A549 treated with AZD9567 at 1 μM for 4 hours (cell line): Measurements from ENCODE around the gene RBMY1E. TPM values are rescaled to one million over a fixed set of nuclear protein-coding genes. Genes with fewer than 3 reads are reported as not detected.

Experiments
- total RNA-seq: library from RNA; stranded (reverse); fragments of 200-300 nt; extraction: Qiagen RNA extraction; gene quantifications from 5 replicates; pipeline ENCODE4 v1.2.3, GENCODE V29; 2022; ENCODE audit not compliant: insufficient read depth

RBMY1E gene
- not detected in 5 replicates for total RNA-seq

DNA sequence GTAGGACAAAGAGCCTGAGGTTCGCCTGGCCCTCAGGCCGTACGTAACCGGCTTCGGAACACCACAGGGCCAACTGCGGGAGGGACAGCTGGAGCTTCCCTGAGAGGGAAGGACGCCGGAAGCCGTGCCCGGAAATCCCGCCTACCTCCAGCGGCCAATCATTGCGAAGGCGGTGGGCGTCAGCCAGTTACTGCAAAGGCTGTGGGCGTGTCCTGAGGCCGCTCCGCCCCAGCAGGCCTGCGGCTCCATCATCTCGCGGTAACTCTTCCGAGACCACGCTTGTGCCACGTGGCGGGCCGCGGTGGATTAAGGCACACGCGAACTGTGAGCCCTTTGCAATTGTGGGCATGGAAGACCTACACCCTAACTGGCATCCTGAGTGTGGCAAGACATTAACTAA lies at the start of gene RBMY1E:
RBMY1E (minus strand) TSS at position 101 of the 400 bp plus-strand sequence. CDS start 1,978 bp downstream, outside the sequence.

DNA sequence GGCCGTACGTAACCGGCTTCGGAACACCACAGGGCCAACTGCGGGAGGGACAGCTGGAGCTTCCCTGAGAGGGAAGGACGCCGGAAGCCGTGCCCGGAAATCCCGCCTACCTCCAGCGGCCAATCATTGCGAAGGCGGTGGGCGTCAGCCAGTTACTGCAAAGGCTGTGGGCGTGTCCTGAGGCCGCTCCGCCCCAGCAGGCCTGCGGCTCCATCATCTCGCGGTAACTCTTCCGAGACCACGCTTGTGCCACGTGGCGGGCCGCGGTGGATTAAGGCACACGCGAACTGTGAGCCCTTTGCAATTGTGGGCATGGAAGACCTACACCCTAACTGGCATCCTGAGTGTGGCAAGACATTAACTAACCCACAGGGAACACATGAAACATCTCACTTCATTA lies 23.4 kb downstream of the RBMY1E start, which contains the start of gene RBMY1D:
RBMY1D (minus strand) TSS at position 101 of the 400 bp plus-strand sequence. CDS start 2,013 bp downstream, outside the sequence.

Other genes with a start within 250 kb of the RBMY1E start
- gene RBMY1D, start 23.5 kb downstream of the RBMY1E start, total RNA-seq, result not detected in 5 replicates